GM18511 (cell line): ENCODE measurements around the gene ZYG11B.
"Not testable (repeated sequence)": the region's sequence is repeated elsewhere in the genome, so short reads cannot be mapped to it uniquely, and the experiment has no call there.

Experiments
- ATAC-seq: cut with Tn5 transposase; IDR thresholded peaks from one replicate; pipeline ENCODE4 v1.9.1; 2021; ENCODE audit warnings: mild to moderate bottlenecking, moderate library complexity; ENCODE audit not compliant: unreplicated experiment

Gene ZYG11B

DNA sequence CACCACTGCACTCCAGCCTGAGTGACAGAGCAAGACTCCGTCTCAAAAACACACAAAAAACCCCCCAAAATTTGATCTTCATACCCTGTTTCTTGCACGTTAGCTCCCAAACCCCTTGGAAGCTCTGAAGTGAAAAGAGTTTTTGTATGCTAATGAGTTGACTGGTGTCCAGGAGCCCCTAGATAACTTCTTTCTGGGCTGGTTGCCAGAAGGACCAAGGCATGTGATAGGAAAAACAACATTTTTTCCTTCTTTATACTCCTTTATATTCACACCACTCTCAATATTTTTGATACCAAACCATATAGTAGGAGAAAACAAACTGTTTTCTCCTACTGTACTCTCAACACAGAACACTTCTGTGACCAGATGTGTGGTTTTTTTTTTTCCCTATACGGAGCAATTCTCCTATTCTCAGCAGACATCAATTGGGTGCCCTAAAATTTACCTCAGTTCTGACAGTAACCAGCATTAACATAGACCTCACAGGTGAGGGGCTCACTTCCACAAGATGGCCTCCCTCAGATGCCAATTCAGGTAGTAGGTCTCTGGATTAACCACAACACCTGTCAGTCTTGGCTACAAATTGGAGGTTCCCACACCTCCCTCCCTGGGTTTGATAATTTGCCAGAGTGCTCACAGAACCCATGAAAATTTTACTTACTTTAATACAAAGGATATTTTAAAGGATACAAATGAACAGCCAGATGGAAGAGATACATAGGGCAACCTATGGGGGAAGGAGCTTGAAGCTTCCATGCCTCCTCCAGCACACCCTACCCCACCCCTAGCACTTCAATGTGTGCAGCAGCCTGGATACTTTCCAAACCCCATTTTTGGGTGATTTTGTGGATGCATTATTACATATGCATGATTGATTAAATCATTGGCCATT is 25.6 kb downstream of the ZYG11B start:
- ATAC-seq, result no peak

DNA sequence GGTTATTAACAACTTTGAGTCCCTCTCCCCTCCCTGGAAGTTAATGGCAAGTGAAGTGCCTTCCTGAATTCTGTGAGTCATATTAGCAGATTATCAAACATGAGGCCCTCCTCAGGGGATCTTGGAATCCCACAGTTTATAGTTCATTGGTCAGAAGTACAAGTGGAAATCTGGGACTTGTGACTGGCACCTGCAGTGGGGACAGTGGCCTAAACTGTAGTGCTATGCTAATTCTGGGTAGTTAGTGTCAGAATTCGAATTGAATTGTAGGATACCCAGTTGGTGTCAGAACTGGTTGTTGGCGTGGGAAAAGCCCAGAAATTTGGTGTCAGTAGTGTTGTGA is 26.2 kb downstream of the ZYG11B start:
- no peak for ATAC-seq

DNA sequence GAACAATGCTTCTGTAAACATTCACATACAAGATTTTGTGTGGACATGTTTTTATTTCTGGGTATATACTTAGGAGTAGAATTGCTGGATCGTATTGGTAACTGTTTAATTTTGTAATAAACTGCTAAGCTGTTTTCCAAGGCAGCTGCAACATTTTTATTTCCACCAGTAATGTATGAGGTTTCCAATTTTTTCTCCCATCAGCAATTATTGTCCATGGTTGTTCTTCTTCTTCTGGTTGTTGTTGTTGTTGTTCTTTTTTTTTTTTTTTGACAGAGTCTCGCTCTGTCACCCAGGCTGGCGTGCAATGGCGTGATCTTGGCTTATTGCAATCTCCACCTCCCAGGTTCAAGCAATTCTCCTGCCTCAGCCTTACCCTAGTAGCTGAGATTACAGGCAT is 26.9 kb downstream of the ZYG11B start:
- no peak for ATAC-seq

DNA sequence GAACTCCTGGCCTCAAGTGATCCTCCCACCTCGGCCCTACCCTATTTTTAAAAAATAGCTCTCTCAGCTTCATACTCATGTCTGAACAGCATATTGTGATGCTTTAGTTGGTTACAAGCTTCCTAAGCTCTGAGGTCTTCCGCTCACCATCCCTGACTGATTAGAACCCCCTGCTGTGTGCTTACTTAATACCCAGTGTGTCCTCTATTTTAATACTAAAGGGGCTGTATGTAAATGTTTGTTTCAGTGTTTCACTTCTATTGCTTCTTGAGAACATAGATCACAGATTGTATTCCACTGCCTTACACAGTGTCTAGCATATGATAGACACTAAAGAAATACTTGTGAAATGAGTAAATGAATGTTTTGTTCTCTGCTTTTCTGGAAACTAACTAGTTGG is 29.8 kb downstream of the ZYG11B start:
- ATAC-seq, result no peak

DNA sequence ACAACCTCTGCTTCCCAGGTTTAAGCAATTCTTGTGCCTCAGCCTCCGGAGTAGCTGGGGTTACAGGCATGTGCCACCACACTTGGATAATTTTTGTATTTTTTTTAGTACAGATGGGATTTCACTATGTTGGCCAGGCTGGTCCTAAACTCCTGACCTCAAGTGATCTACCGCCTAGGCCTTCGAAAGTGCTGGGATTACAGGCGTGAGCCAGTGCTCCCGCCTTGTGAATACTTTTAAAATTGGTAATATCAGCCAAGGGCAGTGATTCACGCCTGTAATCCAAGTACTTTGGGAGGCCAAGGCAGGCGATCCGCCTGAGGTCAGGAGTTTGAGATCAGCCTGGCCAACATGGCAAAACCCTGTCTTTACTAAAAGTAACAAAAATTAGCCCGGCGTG is 33.7 kb downstream of the ZYG11B start:
- no peak for ATAC-seq

DNA sequence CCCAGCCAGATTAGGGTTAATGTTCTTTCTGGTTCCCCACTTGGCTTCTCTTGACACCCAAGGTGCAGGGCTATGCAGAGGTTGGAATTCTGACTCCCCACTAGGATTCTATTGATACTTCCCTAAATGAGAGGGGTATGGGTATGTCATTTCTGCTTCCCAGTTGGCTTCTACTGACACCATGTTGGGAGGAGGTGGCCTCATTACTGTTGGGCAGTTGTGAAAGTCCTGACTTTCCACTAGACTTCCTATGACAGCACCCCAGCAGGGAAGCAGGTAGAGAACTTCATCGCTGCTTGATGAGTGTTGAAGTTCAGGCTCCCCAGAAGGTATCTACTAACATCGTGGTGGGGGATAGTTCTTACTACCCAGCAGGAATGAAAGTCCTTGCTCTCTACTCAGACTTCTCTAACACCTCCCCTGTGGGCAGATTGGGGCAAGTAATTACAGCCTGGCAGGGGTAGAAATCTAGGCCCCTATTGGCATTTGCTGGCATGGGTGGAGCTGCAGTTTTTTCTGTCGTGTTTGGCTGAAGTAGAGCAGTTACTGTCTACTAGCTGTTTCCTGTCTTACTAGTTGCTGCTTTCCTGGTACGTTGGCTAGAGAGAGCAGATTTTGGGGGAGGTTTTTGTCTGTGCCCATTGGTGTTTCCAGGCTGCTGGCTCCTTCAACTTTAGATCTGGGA is 41.5 kb downstream of the ZYG11B start:
- no peak for ATAC-seq

DNA sequence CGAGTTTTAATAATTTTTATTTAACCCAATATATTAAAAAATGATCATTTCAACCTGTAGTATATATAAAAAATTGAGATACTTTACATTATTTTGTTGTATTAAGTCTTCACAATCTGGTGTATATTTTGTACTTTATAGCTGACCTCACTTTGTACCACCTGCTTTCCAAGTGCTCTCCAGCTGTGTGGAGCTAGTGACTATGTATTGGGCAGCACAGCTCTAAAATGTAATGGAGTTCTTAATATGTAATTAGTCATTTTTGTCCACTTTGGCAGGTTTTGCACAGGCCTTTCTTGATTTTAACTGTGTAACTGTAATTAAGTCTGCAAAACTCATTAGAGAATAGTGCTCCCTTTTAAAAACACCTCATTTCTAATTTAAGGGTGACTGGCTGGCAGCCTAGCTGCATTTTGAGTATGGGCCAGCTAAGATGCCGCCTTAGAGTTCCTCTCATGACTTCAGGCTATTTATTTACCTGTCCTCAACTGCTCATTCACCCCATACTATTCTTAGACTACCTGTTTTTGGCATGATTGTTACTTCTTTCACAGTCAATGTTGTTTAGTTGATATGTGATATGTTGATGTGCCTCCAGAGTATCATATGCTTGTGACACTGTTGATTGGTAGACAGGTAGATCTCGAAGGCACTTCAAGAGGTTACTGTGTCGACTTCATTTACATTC is 43.2 kb downstream of the ZYG11B start:
- ATAC-seq, result no peak

DNA sequence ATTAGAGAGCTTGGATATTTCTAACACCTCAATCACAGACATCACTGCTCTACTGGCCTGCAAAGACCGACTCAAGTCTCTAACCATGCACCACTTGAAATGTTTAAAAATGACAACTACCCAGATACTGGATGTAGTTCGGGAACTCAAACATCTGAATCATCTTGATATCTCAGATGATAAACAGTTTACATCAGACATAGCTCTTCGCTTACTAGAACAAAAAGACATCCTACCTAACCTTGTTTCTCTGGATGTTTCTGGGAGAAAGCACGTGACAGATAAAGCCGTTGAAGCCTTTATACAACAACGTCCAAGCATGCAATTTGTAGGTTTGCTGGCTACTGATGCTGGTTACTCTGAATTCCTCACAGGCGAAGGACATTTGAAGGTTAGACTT is 45.1 kb downstream of the ZYG11B start:
- no peak for ATAC-seq

DNA sequence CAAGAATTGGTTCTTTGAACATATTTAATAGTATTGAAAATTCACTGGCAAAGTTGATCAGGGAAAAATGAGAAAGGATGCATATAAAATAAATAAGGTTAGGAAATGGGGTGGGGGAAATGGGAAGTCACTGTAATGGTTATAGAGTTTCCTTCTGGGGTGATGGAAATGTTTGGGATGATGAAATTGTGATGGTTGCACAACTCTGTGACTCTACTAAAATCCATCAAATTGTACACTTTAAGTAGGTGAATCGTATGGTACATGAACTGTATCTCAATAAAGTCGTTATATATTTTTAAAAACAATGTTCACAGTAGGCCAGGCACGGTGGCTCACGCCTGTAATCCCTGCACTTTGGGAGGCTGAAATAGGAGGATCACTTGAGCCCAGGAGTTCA is 59.9 kb downstream of the ZYG11B start:
- ATAC-seq, result no peak

DNA sequence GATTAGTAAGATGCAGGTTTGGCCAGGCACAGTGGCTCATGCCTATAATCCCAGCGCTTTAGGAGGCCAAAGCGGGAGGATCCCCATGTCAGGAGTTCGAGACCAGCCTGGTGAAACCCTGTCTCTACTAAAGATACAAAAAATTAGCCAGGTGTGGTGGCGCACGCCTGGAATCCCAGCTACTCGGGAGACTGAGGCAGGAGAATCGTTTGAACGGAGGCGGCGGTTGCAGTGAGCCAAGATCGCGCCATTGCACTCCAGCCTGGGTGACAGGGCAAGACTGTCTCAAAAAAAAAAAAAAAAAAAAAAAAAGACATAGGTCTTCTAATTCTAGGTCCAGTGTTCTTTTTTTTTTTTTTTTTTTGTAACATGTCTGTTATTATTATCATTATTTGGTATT is 64.2 kb downstream of the ZYG11B start:
- not testable (repeated sequence) for ATAC-seq

DNA sequence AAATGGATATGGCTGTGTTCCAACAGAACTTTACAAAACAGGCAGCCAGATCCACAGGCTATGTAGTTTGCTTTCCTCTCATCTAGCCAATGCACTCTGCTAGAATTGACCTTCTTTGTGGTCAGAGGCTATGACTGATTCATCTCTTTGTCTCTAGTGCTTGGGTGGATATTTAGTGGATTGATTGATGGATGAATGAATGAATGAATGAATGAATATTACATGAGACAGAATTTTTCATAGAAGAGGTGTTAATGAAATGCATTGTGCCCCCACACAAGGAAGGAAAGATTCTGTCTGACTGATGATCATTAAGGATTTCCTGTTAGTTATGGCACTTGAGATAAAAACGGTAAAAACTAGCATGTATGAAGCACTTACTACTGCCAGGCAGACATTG is 65.8 kb downstream of the ZYG11B start:
- no peak for ATAC-seq

DNA sequence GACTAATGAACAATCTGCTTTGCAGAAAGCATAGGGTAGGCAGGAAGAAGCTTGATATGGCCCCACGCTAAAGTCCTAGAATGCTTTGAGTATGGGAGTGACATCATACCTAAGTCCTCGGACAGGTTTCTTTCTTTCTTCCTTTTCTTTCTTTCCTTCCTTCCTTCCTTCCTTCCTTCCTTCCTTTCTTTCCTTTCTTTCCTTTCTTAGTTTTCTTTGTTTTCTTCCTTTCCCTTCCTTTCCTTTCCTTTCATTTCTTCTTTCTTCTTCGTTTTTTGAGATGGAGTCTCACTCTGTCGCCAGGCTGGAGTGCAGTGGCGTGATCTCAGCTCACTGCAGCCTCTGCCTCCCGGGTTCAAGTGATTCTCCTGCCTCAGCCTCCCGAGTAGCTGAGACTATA is 67.5 kb downstream of the ZYG11B start:
- ATAC-seq, result not testable (repeated sequence)

DNA sequence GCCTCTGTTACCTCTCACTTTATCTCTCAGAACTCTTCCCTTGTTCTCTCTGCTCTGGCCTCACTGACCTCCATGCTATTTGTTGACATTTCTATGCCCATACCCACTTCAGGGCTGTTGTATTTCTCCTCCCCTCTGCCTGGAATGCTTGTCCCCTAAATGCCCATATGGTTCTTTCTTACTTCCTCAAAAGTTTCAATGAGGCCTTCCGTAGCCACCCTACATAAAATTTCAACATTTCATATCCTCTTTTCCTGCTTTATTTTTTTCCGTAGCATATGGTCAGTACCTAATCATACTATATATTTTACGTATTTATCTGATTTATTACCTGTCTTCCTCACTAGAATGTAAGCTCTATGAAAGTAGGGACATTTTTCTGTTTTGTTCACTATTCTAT is 69.2 kb downstream of the ZYG11B start:
- no peak for ATAC-seq

DNA sequence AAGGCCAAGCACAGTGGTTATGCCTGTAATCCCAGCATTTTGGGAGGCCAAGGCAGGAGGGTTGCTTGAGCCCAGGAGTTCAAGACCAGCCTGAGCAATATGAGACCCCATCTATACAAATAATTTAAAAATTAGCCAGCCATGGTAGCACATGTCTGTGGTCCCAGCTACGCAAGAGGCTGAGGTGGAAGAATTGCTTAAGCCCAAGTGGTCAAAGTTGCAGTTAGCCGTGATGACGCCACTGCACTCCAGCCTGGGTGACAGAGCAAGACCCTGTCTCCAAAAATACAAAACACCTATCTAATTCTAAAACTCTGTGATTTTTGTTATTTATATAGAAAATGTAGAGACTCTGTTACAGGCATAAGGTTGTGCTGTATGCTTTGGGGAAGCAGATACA is 72.1 kb downstream of the ZYG11B start:
- ATAC-seq, result no peak

DNA sequence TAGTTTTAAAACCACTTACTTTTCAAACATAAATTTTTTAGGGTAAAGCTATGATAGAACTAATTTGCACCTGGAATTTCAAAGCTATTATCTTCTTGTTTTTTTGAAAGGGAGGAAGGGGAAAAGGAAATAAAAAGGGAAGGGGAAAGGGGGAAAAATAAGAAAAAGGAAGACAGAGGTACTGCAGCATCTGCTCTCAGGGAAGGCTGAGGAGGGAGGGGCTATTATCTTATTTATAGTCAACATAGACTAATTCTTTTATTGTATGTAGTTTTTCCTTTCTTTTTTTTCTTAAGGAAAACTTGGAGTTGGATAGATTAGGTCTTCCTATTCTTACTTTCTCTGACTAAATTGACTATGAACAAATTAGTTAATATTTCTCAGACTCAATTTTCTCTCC is 74.8 kb downstream of the ZYG11B start:
- ATAC-seq, result no peak

DNA sequence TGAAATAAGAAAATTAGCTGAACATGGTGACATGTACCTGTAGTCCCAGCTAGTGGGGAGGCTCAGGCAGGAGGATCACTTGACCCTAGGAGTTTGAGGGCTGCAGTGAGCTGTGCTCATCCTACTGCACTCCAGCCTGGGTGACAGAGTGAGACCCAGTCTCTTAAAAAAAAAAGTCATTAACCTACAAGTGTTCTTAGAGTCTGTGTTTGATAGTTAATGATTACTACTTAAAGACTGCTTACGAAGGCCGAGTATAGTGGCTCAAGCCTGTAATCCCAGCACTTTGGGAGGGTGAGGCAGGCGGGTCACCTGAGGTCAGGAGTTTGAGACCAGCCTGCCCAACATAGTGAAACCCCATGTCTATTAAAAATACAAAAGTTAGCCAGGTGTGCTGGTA is 77.8 kb downstream of the ZYG11B start:
- not testable (repeated sequence) for ATAC-seq

DNA sequence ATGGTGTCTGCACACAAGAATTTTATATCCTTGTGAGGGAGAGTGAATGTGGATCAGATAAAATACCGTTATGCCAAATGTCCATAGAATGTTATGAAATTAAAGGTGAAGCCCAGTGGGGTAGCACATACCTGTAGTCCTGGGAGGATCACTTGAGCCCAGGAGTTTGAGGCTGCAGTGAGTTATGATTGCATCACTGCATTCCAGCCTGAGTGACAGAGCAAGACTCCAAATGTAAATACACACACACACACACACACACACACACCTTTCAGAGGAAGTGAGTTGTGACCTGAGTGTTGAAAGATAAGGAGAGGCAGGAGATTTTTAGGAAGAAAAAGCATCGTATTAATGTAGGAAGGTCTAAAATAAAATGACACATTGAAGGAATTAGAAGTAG is 88.2 kb downstream of the ZYG11B start:
- no peak for ATAC-seq

DNA sequence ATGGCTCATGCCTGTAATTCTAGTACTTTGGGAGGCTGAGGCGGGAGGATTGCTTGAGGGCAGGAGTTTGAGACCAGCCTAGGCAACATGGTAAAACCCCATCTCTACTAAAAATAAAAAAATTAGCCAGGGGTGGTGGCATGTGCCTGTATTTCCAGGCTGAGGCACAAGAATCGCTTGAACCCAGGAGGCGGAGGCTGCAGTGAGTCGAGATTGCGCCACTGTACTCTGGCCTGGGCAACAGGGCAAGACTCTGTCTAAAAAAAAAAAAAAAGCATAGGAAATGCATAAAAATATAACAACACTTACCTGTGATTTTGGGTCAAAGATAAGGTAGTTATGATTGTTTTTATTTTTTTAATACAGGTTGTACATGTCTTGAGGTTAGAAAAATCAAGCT is 94.6 kb downstream of the ZYG11B start:
- not testable (repeated sequence) for ATAC-seq

DNA sequence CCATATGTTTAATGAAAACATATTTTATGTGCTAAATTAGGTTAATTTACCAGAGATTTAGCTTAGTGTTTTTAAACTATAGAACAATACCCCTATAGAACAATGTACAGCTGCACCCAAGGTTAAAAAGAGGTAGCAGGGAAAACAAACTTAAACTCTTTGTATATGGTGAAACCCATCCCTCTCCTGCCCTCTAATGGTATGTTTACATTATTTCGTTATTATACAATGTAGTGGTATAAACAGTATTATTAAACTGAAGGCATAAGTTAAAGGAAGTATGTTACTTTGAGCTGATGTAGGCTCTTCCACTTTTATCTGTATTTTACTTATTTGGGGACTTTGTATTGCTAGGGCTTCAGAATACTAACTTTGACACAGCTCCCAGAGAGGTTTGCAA is 99.6 kb downstream of the ZYG11B start:
- ATAC-seq, result no peak

DNA sequence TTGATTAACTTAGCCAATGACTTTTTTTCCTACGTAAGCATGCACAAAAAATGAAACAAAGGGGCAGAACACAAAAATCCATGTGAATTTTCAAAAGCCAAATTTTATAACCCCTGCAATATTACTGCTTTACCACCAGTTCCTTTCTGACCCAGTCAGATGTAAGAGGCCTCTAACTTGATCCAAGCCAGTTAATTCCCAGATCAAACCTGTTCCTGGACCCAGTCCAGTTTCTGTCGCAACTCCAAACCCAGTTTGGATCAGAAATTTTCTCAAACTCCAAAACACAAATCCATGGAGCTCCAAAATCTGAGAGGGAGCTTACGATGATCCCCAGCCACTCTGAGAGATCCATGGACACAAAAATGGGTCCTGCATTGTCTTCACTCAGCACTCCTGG is 108.5 kb downstream of the ZYG11B start:
- ATAC-seq, result no peak

DNA sequence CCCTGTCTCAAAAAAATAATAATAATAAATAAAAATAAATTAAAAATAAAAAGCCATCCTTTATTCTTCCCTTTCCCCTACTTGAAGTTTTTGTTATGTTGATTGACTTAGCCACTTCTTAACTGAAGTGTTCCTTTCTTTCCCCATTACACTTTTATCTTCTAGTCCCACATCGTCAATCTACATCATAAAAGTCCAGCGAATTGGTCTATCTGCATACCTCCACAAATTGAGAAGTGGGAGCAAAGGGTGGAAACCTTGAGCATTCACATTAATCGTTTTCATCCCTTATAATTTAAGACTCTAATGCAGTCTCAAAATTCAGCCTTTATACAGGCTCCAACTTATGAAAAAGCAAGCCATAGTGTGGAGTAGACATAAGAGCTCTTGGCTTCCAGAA is 109.8 kb downstream of the ZYG11B start:
- ATAC-seq, result no peak

DNA sequence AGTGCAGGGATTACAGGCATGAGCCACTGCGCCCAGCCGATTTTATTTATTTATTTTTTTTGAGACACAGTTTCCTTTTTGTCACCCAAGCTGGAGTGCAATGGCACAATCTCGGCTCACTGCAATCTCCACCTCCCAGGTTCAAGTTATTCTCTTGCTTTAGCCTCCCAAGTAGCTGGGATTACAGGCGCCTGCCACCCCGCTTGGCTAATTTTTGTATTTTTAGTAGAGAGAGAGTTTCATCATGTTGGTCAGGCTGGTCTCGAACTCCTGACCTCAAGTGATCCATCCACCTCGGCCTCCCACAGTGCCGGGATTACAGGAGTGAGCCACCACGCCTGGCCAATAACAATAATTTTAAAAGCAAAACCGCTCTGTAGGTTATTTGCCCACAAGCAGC is 112.9 kb downstream of the ZYG11B start:
- not testable (repeated sequence) for ATAC-seq
